KMS-11 (cell line): ENCODE data around the gene TSPAN9.

Experiments used
- H2AFZ ChIP-seq: fragments of 200-600 bp; sonication (generic); 2 replicates; pipeline ENCODE4 v1.6.1; 2016; ENCODE audit warnings: antibody characterized with exemption, mixed run types, low read depth
- H3K27ac ChIP-seq: fragments of 200-600 bp; sonication (generic); 2 replicates; pipeline ENCODE4 v1.6.1; 2016; ENCODE audit warnings: mild to moderate bottlenecking, mixed run types
- H3K27me3 ChIP-seq: fragments of 200-600 bp; sonication (generic); 2 replicates; pipeline ENCODE4 v1.6.1; 2017; ENCODE audit warnings: mild to moderate bottlenecking, low read depth, mixed run types, moderate library complexity; ENCODE audit not compliant: insufficient read depth
- H3K36me3 ChIP-seq: fragments of 200-600 bp; sonication (generic); 2 replicates; pipeline ENCODE4 v1.6.1; 2017; ENCODE audit warnings: mild to moderate bottlenecking, mixed run types; ENCODE audit not compliant: insufficient read depth
- H3K4me1 ChIP-seq: fragments of 200-600 bp; sonication (generic); 2 replicates; pipeline ENCODE4 v1.6.1; 2016; ENCODE audit warnings: mild to moderate bottlenecking, low read depth, mixed run types; ENCODE audit not compliant: poor library complexity, severe bottlenecking
- H3K4me2 ChIP-seq: fragments of 200-600 bp; sonication (generic); 2 replicates; pipeline ENCODE4 v1.7.0; 2016; ENCODE audit warnings: mild to moderate bottlenecking, mixed run types
- H3K4me3 ChIP-seq: fragments of 200-600 bp; sonication (generic); IDR thresholded peaks from 2 replicates; pipeline ENCODE4 v1.6.1; 2017; ENCODE audit warnings: low read depth, low read length, mixed read lengths; ENCODE audit not compliant: insufficient read depth
- H3K79me2 ChIP-seq: fragments of 200-600 bp; sonication (generic); 2 replicates; pipeline ENCODE4 v1.6.1; 2016; ENCODE audit warnings: low read depth, mixed run types; ENCODE audit not compliant: insufficient read depth
- H3K9ac ChIP-seq: fragments of 200-600 bp; sonication (generic); 2 replicates; pipeline ENCODE4 v1.6.1; 2016; ENCODE audit warnings: mild to moderate bottlenecking, mixed run types
- H4K20me1 ChIP-seq: fragments of 200-600 bp; sonication (generic); 2 replicates; pipeline ENCODE4 v1.6.1; 2016; ENCODE audit warnings: mild to moderate bottlenecking, mixed run types; ENCODE audit not compliant: insufficient read depth
- CTCF ChIP-seq: fragments of 200-600 bp; sonication (generic); conservative IDR thresholded peaks from 2 replicates; pipeline ENCODE4 v1.6.1; 2017; ENCODE audit warnings: low read depth, mild to moderate bottlenecking, antibody characterized with exemption, low read length, moderate library complexity, mixed read lengths

TSPAN9 gene

DNA sequence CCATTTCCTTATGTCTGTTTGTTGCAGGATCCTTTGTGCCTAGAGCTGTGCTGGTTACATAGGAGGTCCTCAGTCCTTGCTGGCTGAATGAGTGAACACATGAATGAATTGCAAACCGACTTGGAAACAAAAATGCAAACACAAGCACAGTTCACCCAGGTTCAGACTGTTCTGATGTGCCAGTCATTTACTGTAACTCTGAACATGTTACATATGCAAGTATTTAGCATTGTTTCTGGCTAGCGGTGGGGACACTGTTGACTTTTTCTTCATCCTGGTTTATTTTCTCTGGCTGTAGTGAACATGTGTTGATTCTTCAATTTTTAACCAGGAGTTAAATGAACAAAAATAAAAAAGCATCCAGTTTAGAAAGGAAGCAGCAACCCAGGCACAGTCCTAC, 33.4 kb downstream of the TSPAN9 start:
- Histone ChIP-seq H3K27ac (no peak overlapping the region), H3K9ac (no peak overlapping the region), H3K36me3 (no peaks in the 10 kb centered on the region), H3K79me2 (no peaks in the 10 kb centered on the region), H3K4me3 (no peak overlapping the region), H3K4me2 (no peak overlapping the region), H2AFZ (no peak overlapping the region), H3K27me3 (no peaks in the 10 kb centered on the region), H4K20me1 (no peaks in the 10 kb centered on the region), H3K4me1 (no peaks in the 10 kb centered on the region)
- no peak for TF ChIP-seq CTCF

GRCh38 chr12:3113671-3114325, 36.6 kb downstream of the TSPAN9 start:
- no peaks in the 10 kb centered on the region for H3K36me3 ChIP-seq
- H3K4me3 ChIP-seq: no peak overlapping the region
- no peaks in the 10 kb centered on the region for H3K27me3 ChIP-seq
- H3K27ac ChIP-seq: no peak overlapping the region
- H4K20me1 ChIP-seq: no peaks in the 10 kb centered on the region
- no peak overlapping the region for H3K9ac ChIP-seq
- H3K4me1 ChIP-seq: no peaks in the 10 kb centered on the region
- no peak overlapping the region for H2AFZ ChIP-seq
- no peak for TF ChIP-seq CTCF
- H3K79me2 ChIP-seq: no peaks in the 10 kb centered on the region
- H3K4me2 ChIP-seq: no peak overlapping the region

DNA sequence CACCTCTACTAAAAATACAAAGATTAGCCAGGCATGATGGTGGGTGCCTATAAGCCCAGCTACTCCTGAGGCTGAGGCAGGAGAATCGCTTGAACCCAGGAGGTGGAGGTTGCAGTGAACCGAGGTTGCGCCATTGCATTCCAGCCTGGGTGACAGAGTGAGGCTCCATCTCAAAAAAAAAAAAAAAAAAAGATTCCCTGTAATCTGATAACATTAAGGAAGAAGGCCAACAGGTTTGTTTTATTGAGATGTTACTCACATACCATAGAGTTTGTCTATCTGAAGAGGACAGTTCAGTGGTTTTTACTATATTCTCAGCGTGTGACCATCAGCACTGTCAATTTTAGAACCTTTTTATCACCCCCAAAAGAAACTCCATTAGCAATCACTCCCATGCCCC, 37.5 kb downstream of the TSPAN9 start:
- no peak overlapping the region for H3K4me3 ChIP-seq
- no peaks in the 10 kb centered on the region for H3K79me2 ChIP-seq
- no peak overlapping the region for H3K4me2 ChIP-seq

DNA sequence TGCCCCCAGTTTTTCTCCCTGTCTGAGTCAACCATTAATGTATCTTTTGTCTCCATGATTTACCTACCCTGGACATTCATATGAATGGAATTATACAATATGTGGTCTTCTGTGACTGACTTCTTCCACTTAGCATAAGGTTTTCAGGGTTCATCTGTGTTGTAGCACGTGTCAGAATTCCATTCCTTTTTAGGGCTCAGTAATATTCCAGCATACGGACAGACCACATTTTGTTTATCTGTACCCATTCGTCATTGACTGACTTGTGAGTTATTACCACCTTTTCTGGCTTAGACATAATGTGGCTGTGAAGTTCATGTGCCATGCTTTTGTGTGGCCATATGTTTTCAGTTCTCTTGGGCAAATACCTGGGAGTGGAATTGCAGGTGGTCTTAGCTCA, 37.9 kb downstream of the TSPAN9 start:
- Histone ChIP-seq H3K4me2 (no peak overlapping the region), H3K79me2 (no peaks in the 10 kb centered on the region), H2AFZ (no peak overlapping the region), H3K9ac (no peak overlapping the region), H3K36me3 (no peaks in the 10 kb centered on the region), H3K27me3 (no peaks in the 10 kb centered on the region), H3K27ac (no peak overlapping the region), H3K4me3 (no peak overlapping the region), H4K20me1 (no peaks in the 10 kb centered on the region), H3K4me1 (no peaks in the 10 kb centered on the region)
- TF ChIP-seq CTCF: no peak

More for the DNA sequence above, 37.5 kb downstream of the TSPAN9 start:
- TF ChIP-seq CTCF: no peak
- no peak overlapping the region for H3K9ac ChIP-seq
- no peaks in the 10 kb centered on the region for H3K27me3 ChIP-seq
- H3K27ac ChIP-seq: no peak overlapping the region
- H3K36me3 ChIP-seq: no peaks in the 10 kb centered on the region
- H2AFZ ChIP-seq: no peak overlapping the region
- no peaks in the 10 kb centered on the region for H4K20me1 ChIP-seq
- no peaks in the 10 kb centered on the region for H3K4me1 ChIP-seq
